Measurements from ENCODE around the gene KCTD11.

- TF ChIP-seq POLR2AphosphoS5 (IDR thresholded peaks at IDR 0.05): no peak
- TF ChIP-seq CTCF (IDR thresholded peaks at IDR 0.05): no peak
- TF ChIP-seq POLR2A (IDR thresholded peaks at IDR 0.05): no peak
Measured at GRCh38 chr17:7346761-7347614, 5.0 kb upstream of the KCTD11 start.
